ENCODE results near the gene ZC3HAV1L.
A peak's percentile ranks its signal among the peaks of the same experiment; 100 is the strongest.
"Not testable (repeated sequence)": the region's sequence is repeated elsewhere in the genome, so short reads cannot be mapped to it uniquely, and the experiment has no call there.

The ZC3HAV1L gene

GRCh38 chr7:139011373-139011772 is 24.5 kb downstream of the ZC3HAV1L start:
- DNase-seq = no peak

GRCh38 chr7:139004321-139005090 is 31.3 kb downstream of the ZC3HAV1L start:
- DNase-seq = no peak

GRCh38 chr7:138999414-138999813 is 36.4 kb downstream of the ZC3HAV1L start:
- DNase-seq = no peak

GRCh38 chr7:138992052-138992531 is 43.8 kb downstream of the ZC3HAV1L start:
- DNase-seq = peak; percentile 35

GRCh38 chr7:138987686-138988085 is 48.2 kb downstream of the ZC3HAV1L start:
- DNase-seq = no peak

- DNase-seq = no peak
These were observed 53.6 kb downstream of the ZC3HAV1L start for GRCh38 chr7:138982204-138982623.

- DNase-seq = peak; percentile 65
These were observed 54.3 kb downstream of the ZC3HAV1L start, which contains the start of gene KIAA1549 for GRCh38 chr7:138981332-138982203. Gene KIAA1549, minus strand, starts transcription at chr7:138981389. Its CDS starts 120 bp downstream, at chr7:138981269.

GRCh38 chr7:138980563-138981291 is 55.1 kb downstream of the ZC3HAV1L start:
- no peak for DNase-seq

- DNase-seq = no peak
These were observed 55.8 kb downstream of the ZC3HAV1L start for GRCh38 chr7:138979988-138980562.

GRCh38 chr7:138979226-138979979 is 56.4 kb downstream of the ZC3HAV1L start:
- no peak for DNase-seq

GRCh38 chr7:138978541-138979184 is 57.2 kb downstream of the ZC3HAV1L start:
- no peak for DNase-seq

- DNase-seq = not testable (repeated sequence)
These were observed 59.7 kb downstream of the ZC3HAV1L start for GRCh38 chr7:138976161-138976560.

Measured in fibroblast of skin of right quadriceps (primary cell).